Glutamatergic neuron (in vitro differentiated cells): Measurements from ENCODE around the gene ANKRD45. TPM values are rescaled to one million over a fixed set of nuclear protein-coding genes. Genes with fewer than 3 reads are reported as not detected.
"Not testable (repeated sequence)": the region's sequence is repeated elsewhere in the genome, so short reads cannot be mapped to it uniquely, and the experiment has no call there.

Source experiments
- DNase-seq: peaks from one replicate; pipeline ENCODE4 v3.0.0; 2022
- H3K27ac Mint-ChIP-seq: one replicate; pipeline ENCODE4 v1.8.0; 2020; ENCODE audit warnings: mild to moderate bottlenecking, mixed read lengths, inconsistent platforms; ENCODE audit not compliant: unreplicated experiment
- H3K27me3 Mint-ChIP-seq: one replicate; pipeline ENCODE4 v1.8.0; 2020; ENCODE audit warnings: mild to moderate bottlenecking, moderate library complexity, mixed read lengths, inconsistent platforms; ENCODE audit not compliant: unreplicated experiment
- H3K36me3 Mint-ChIP-seq: one replicate; pipeline ENCODE4 v1.8.0; 2020; ENCODE audit warnings: mild to moderate bottlenecking, mixed read lengths, inconsistent platforms; ENCODE audit not compliant: unreplicated experiment
- H3K4me1 Mint-ChIP-seq: one replicate; pipeline ENCODE4 v1.8.0; 2020; ENCODE audit warnings: mild to moderate bottlenecking, low read depth, mixed read lengths, inconsistent platforms; ENCODE audit not compliant: unreplicated experiment
- H3K4me3 Mint-ChIP-seq: one replicate; pipeline ENCODE4 v1.8.0; 2020; ENCODE audit warnings: mild to moderate bottlenecking, mixed read lengths, inconsistent platforms; ENCODE audit not compliant: unreplicated experiment
- H3K9me3 Mint-ChIP-seq: one replicate; pipeline ENCODE4 v1.8.0; 2020; ENCODE audit warnings: mild to moderate bottlenecking, moderate library complexity, mixed read lengths, inconsistent platforms; ENCODE audit not compliant: unreplicated experiment
- total RNA-seq: library from RNA; stranded (reverse); fragmentation: NEBNext Ultra II Directional; extraction: Animal tissue kit (Norgen Biotek cat#: 25700); gene quantifications from one replicate; pipeline ENCODE4 v1.2.1, GENCODE V29; 2021; ENCODE audit not compliant: unreplicated experiment
- TF ChIP-seq, protein P1 (sequence below): fragments of 200-600 bp; sonication (generic); IDR thresholded peaks from one replicate; pipeline ENCODE4 v1.5.0; 2021; ENCODE audit not compliant: partially characterized antibody, unreplicated experiment

Gene ANKRD45
- total RNA-seq, 1 donor from 2014 or later = 4.7 TPM

- DNase-seq = no peak
- TF ChIP-seq, protein P1, sequence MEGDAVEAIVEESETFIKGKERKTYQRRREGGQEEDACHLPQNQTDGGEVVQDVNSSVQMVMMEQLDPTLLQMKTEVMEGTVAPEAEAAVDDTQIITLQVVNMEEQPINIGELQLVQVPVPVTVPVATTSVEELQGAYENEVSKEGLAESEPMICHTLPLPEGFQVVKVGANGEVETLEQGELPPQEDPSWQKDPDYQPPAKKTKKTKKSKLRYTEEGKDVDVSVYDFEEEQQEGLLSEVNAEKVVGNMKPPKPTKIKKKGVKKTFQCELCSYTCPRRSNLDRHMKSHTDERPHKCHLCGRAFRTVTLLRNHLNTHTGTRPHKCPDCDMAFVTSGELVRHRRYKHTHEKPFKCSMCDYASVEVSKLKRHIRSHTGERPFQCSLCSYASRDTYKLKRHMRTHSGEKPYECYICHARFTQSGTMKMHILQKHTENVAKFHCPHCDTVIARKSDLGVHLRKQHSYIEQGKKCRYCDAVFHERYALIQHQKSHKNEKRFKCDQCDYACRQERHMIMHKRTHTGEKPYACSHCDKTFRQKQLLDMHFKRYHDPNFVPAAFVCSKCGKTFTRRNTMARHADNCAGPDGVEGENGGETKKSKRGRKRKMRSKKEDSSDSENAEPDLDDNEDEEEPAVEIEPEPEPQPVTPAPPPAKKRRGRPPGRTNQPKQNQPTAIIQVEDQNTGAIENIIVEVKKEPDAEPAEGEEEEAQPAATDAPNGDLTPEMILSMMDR = no peak
- Mint-ChIP-seq H3K27me3 (no peaks in the 10 kb centered on the region), H3K36me3 (no peaks in the 10 kb centered on the region), H3K4me3 (no peak overlapping the region), H3K27ac (no peak overlapping the region), H3K4me1 (no peaks in the 10 kb centered on the region), H3K9me3 (no peaks in the 10 kb centered on the region)
Observed at GRCh38 chr1:173708787-173709186, 39.1 kb upstream of the ANKRD45 start.

DNA sequence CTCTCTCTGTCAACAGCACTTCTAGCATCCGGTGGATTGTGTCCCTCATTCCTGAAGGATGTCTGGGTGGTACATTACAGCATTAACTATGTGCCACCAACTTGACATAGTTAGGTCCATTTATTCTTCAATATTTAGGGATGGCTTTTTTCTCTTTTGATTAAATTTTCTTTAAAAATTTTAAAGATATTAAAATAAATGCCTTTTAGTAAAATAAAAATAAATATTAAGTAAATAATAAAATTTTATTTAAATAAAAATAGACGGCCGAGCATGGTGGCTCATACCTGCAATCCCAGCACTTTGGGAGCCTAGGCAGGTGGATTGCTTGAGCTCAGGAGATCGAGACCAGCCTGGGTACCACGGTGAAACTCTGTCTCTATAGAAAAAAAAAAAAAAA lies 35.5 kb upstream of the ANKRD45 start:
- Mint-ChIP-seq H3K27ac (no peak overlapping the region), H3K4me3 (no peak overlapping the region), H3K36me3 (no peaks in the 10 kb centered on the region), H3K9me3 (peaks cover 5% of the 10 kb centered on the region), H3K4me1 (no peaks in the 10 kb centered on the region), H3K27me3 (no peaks in the 10 kb centered on the region)
- no peak for DNase-seq
- TF ChIP-seq, protein P1 = no peak

GRCh38 chr1:173702736-173703135 lies 33.1 kb upstream of the ANKRD45 start:
- Mint-ChIP-seq H3K9me3 (peaks cover 5% of the 10 kb centered on the region), H3K4me1 (no peaks in the 10 kb centered on the region), H3K36me3 (no peaks in the 10 kb centered on the region), H3K27me3 (peaks cover 2% of the 10 kb centered on the region), H3K4me3 (no peak overlapping the region), H3K27ac (no peak overlapping the region)
- DNase-seq = no peak
- TF ChIP-seq, protein P1 = no peak

DNA sequence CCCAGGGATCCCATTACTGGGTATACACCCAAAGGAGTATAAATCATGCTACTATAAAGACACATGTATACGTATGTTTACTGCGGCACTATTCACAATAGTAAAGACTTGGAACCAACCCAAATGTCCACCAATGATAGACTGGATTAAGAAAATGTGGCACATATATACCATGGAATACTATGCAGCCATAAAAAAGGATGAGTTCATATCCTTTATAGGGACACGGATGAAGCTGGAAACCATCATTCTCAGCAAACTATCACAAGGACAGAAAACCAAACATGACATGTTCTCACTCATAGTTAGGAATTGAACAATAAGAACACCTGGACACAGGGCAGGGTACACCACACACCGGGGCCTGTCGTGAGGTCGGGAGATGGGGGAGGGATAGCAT lies 31.6 kb upstream of the ANKRD45 start:
- not testable (repeated sequence) for DNase-seq, H3K36me3 Mint-ChIP-seq, H3K27me3 Mint-ChIP-seq, H3K27ac Mint-ChIP-seq, H3K9me3 Mint-ChIP-seq, H3K4me1 Mint-ChIP-seq
- peak overlapping the region; percentile 7 for H3K4me3 Mint-ChIP-seq

GRCh38 chr1:173693238-173693637 lies 23.6 kb upstream of the ANKRD45 start:
- Mint-ChIP-seq H3K27me3 (peaks cover 2% of the 10 kb centered on the region), H3K4me3 (no peak overlapping the region), H3K36me3 (no peaks in the 10 kb centered on the region), H3K27ac (no peak overlapping the region), H3K4me1 (no peaks in the 10 kb centered on the region), H3K9me3 (peaks cover 2% of the 10 kb centered on the region)
- no peak for DNase-seq
- TF ChIP-seq, protein P1 = no peak

GRCh38 chr1:173688300-173688699 lies 18.6 kb upstream of the ANKRD45 start:
- no peak for DNase-seq
- Mint-ChIP-seq H3K4me1 (no peaks in the 10 kb centered on the region), H3K27ac (no peak overlapping the region), H3K9me3 (no peaks in the 10 kb centered on the region), H3K36me3 (no peaks in the 10 kb centered on the region), H3K4me3 (no peak overlapping the region), H3K27me3 (peaks cover 3% of the 10 kb centered on the region)
- TF ChIP-seq, protein P1 = no peak

GRCh38 chr1:173685121-173685520 lies 15.5 kb upstream of the ANKRD45 start:
- not testable (repeated sequence) for H3K27ac Mint-ChIP-seq, DNase-seq, H3K4me3 Mint-ChIP-seq, H3K36me3 Mint-ChIP-seq, H3K9me3 Mint-ChIP-seq, H3K4me1 Mint-ChIP-seq, H3K27me3 Mint-ChIP-seq

- not testable (repeated sequence) for H3K36me3 Mint-ChIP-seq, DNase-seq, H3K4me3 Mint-ChIP-seq, H3K4me1 Mint-ChIP-seq, H3K27me3 Mint-ChIP-seq, H3K27ac Mint-ChIP-seq, H3K9me3 Mint-ChIP-seq
Observed at GRCh38 chr1:173683838-173684237, 14.2 kb upstream of the ANKRD45 start.
